ENCODE data around the gene FNDC3B.

DNA sequence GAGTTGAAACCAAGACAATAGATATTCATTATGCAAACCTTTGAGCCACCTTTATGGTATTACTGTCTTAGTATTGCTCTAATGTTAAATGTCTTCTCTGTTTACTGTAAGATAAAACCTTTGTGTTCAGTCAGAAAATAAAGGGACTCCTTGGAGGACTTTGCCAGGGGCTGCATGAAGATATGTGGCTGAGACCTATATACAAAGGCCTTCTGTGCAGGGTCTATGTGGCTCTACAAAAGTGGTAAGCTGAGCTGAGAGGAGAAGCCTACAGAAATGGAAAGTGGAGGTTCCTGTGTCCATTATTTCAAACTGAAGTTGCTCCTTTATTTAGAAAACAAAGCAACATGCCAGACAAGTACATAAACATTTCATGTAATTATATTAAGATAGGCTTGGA lies 131.5 kb downstream of the FNDC3B start:
- TF ChIP-seq RAD21 (IDR thresholded peaks at IDR 0.05 in 1 of 2, conservative IDR thresholded peaks at IDR 0.05 in 1 of 2; ENCODE audit: low read depth in 2 of 2, low read length in 2 of 2) (no peak), TCF12 (IDR thresholded peaks at IDR 0.05; ENCODE audit: low read depth, low read length) (no peak), ZNF274 (IDR thresholded peaks at IDR 0.05; ENCODE audit: borderline replicate concordance, extremely low read depth, low read length) (no peak), POLR2A (IDR thresholded peaks at IDR 0.05; ENCODE audit: control extremely low read depth in 1 of 2, low read depth in 2 of 2, low read length in 2 of 2) (no peak), BRCA1 (IDR thresholded peaks at IDR 0.05; ENCODE audit: low read depth, low read length) (no peak), JUND (IDR thresholded peaks at IDR 0.05; ENCODE audit: low read length) (no peak), SAP30 (IDR thresholded peaks at IDR 0.05; ENCODE audit: insufficient read depth, insufficient replicate concordance, low read length) (no peak), YY1 (IDR thresholded peaks at IDR 0.05; ENCODE audit: low read depth, low read length) (no peak), RBBP5 (IDR thresholded peaks at IDR 0.05; ENCODE audit: borderline replicate concordance, low read depth, low read length) (no peak), KDM1A (IDR thresholded peaks at IDR 0.05; ENCODE audit: borderline replicate concordance, low read length) (no peak)
- TF ChIP-seq, protein P1, sequence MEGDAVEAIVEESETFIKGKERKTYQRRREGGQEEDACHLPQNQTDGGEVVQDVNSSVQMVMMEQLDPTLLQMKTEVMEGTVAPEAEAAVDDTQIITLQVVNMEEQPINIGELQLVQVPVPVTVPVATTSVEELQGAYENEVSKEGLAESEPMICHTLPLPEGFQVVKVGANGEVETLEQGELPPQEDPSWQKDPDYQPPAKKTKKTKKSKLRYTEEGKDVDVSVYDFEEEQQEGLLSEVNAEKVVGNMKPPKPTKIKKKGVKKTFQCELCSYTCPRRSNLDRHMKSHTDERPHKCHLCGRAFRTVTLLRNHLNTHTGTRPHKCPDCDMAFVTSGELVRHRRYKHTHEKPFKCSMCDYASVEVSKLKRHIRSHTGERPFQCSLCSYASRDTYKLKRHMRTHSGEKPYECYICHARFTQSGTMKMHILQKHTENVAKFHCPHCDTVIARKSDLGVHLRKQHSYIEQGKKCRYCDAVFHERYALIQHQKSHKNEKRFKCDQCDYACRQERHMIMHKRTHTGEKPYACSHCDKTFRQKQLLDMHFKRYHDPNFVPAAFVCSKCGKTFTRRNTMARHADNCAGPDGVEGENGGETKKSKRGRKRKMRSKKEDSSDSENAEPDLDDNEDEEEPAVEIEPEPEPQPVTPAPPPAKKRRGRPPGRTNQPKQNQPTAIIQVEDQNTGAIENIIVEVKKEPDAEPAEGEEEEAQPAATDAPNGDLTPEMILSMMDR (IDR thresholded peaks at IDR 0.05; ENCODE audit: control extremely low read depth in 1 of 3, insufficient read depth in 1 of 3, low read depth in 1 of 3, low read length in 3 of 3) = no peak
